Pancreas (tissue), 10 donors: ENCODE measurements around the gene ABR. TPM values are rescaled to one million over a fixed set of nuclear protein-coding genes. Genes with fewer than 3 reads are reported as not detected.

Experiments
- ATAC-seq, 4 donors: fragments of 200-7000 bp; cut with Tn5 transposase; one replicate each; pipeline versions ENCODE4 v1.8.0 to v1.9.1; 2020; ENCODE audit warnings: mild to moderate bottlenecking in 4 of 4, moderate library complexity in 4 of 4
- DNase-seq, 6 donors: peaks; one replicate each; pipeline ENCODE4 v3.0.0-alpha.2; 2020
- FAIRE-seq: peaks from 2 replicates; lab custom pipeline; 2012; peaks lifted over from hg19 to GRCh38; lab: Jason Lieb, UNC
- H3K27ac ChIP-seq, 4 donors: fragments of 200-600 bp; sonication (generic); 1 replicate in 3 of 4; 2 replicates in 1 of 4; pipeline versions ENCODE4 v1.5.0 to v1.8.0; 2020
- H3K27me3 ChIP-seq, 4 donors: fragments of 200-600 bp; one replicate each; pipeline ENCODE4 v1.8.0; 2021
- H3K36me3 ChIP-seq, 3 donors: fragments of 200-600 bp; sonication (generic) in 1 of 3; one replicate each; pipeline versions ENCODE4 v1.5.0 to v1.8.0; 2020 to 2021
- H3K4me1 ChIP-seq, 3 donors: fragments of 200-600 bp; one replicate each; pipeline ENCODE4 v1.8.0; 2021
- H3K4me3 ChIP-seq, 4 donors: fragments of 200-600 bp; sonication (generic) in 2 of 4; one replicate each; pipeline versions ENCODE4 v1.5.0 to v1.8.0; 2020 to 2021
- H3K9me3 ChIP-seq, 4 donors: fragments of 200-600 bp; one replicate each; pipeline ENCODE4 v1.8.0; 2021
- WGBS, 2 donors: extraction: QIAGEN DNeasy Blood & Tissue Kit; methylation state at CpG; one replicate each; pipeline ENCODE4 v1.1.7; 2013; 5-methylcytosine and 5-hydroxymethylcytosine counted together
- intact Hi-C, 3 donors: fragments of 100-400 bp; cut with DNase I; formaldehyde crosslinking; loops; one replicate each; pipeline versions ENCODE4 v1.11.1 to v1.14.2; 2022
- polyA plus RNA-seq, 2 donors: library from polyadenylated mRNA; stranded (reverse); fragments of 200-250 nt; gene quantifications; one replicate each; pipeline ENCODE4 v1.2.3, GENCODE V29; 2013
- total RNA-seq, 6 donors: library from RNA; stranded (reverse); fragmentation: NEBNext Ultra II Directional in 4 of 6; extraction: Animal tissue kit (Norgen Biotek cat#: 25700) in 4 of 6; gene quantifications; one replicate each; pipeline versions ENCODE4 v1.2.1 to v1.2.4, GENCODE V29; 2021 to 2023
- TF ChIP-seq, protein P1 (sequence below), 4 donors: fragments of 200-600 bp; sonication (generic) in 3 of 4; IDR thresholded peaks; one replicate each; pipeline versions ENCODE4 v1.5.0 to v1.8.0; 2021; ENCODE audit warnings: antibody characterized with exemption in 4 of 4
- donor health status: healthy with polysubstance abuse.
- donor health status: DM: no; HTN: no; CAD: no; lungs with moderate emphysema.
- donor health status: DM: no; HTN: no; CAD: no.
- donor health status: control.
- donor health status: control.
- donor health status: Bipolar disorder and iron deficiency.
- donor health status: DM: yes; HTN: yes; CAD: no.
- donor health status: DM: no; HTN: no; CAD: no.
- donor health status: DM: no; HTN: no; CAD: no.
- donor health status: DM: yes; HTN: yes; CAD: no.

ABR gene
- total and polyA plus RNA-seq, 8 donors, result 15.4 to 65.7 (median 28.4) TPM

DNA sequence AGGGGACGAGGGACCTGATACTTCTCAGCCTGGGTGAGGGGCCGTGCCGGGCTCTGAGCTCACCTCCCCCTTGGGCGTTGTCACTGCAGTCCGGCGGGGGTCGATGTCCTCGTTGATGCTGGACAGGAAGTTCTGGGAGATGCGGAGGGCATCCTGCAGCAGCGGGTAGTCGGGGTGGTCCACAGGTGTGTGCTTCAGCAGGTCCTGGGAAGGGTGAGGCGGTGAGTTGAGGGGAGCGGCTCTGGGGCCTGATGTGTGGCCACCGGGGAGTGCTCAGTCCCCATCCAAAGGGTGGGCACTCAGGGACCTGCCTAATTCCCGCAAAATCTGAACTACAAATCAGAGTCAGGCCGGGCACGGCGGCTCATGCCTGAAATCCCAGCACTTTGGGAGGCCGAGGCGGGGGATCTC, 107.2 kb downstream of the ABR start:
- FAIRE-seq, result no peak

DNA sequence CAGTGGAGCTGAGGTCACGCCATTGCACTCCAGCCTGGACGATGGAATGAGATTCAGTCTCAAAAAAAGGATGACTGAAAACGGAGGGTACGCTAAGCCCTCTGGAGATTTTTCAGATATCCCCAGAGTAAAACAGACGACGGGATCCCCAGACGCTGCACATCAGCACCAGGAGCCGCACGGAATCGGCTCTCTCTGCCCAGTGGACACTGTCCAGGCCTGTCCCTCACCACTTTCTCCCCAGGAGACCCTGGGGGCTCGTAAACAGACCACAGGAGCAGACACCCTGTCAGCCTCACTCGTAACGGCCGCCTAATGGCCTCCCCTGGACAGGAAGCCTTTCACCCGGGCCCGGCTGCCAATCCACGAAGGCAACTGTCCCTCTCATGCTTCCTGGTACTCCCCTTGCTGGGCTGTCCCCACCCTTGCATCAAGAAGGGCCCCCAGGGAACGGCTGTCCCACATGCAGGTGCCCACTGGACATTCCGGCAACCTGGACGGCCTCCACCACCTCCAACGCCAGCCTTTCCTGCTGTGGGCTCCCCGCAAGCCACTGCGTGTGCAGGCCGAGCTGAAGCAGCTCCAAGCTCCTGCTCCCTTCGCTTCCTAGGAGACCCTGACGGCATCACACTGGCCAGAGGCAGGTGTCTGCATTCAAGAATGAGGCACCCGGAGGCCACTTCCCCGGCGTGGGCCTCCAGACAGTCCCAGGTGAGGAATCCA, 108.5 kb downstream of the ABR start:
- H3K9me3 ChIP-seq, result no peaks in the 10 kb centered on the region
- H3K27ac ChIP-seq, result no peak overlapping the region
- no peaks in the 10 kb centered on the region for H3K27me3 ChIP-seq
- intact Hi-C loops, result no loop called here
- no peak overlapping the region for H3K4me3 ChIP-seq
- DNase-seq (peak in 2 of 6 donors; percentile 15 to 47), FAIRE-seq (no peak), ATAC-seq (no peak)
- TF ChIP-seq, protein P1, sequence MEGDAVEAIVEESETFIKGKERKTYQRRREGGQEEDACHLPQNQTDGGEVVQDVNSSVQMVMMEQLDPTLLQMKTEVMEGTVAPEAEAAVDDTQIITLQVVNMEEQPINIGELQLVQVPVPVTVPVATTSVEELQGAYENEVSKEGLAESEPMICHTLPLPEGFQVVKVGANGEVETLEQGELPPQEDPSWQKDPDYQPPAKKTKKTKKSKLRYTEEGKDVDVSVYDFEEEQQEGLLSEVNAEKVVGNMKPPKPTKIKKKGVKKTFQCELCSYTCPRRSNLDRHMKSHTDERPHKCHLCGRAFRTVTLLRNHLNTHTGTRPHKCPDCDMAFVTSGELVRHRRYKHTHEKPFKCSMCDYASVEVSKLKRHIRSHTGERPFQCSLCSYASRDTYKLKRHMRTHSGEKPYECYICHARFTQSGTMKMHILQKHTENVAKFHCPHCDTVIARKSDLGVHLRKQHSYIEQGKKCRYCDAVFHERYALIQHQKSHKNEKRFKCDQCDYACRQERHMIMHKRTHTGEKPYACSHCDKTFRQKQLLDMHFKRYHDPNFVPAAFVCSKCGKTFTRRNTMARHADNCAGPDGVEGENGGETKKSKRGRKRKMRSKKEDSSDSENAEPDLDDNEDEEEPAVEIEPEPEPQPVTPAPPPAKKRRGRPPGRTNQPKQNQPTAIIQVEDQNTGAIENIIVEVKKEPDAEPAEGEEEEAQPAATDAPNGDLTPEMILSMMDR (IDR thresholded peaks at IDR 0.05), result no peak
- 83 to 93% methylated on average over 29 of the region's 29 CpGs for WGBS, 2 donors
- H3K36me3 ChIP-seq, result no peaks in the 10 kb centered on the region
- no peaks in the 10 kb centered on the region for H3K4me1 ChIP-seq

More for the DNA sequence above, 107.2 kb downstream of the ABR start:
- TF ChIP-seq, protein P1 (IDR thresholded peaks at IDR 0.05), result no peak
- Histone ChIP-seq H3K27ac (no peak overlapping the region), H3K9me3 (no peaks in the 10 kb centered on the region), H3K36me3 (no peaks in the 10 kb centered on the region), H3K4me3 (no peak overlapping the region), H3K27me3 (no peaks in the 10 kb centered on the region), H3K4me1 (no peaks in the 10 kb centered on the region)
- WGBS, 2 donors, result 86 to 90% methylated on average over 20 of the region's 20 CpGs
- ATAC-seq, result no peak
- peak in 1 of 6 donors; percentile 58 for DNase-seq
- intact Hi-C loops, result no loop called here

DNA sequence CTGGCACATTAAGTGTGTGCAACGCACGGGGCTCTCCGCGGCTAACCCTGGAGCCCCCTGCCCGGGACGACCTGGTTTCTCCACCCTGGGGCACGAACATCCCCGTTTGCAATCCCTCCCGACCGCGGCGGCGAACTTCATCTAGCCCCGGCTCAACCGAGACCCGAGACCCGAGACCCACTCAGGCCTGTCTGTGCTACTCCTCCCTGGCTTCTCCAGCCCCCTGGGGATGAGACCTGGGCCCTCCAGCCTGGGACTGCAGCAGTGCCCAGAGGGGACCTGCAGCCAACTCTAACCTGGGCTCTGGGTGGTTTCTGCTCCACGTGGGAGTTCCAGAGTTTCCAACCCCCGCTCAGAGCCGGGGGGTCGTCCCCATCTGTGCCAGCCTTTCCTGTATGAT, 109.4 kb downstream of the ABR start:
- ATAC-seq (no peak), DNase-seq (peak in 2 of 6 donors; percentile 14 to 65), FAIRE-seq (no peak)
- H3K4me1 ChIP-seq, result no peaks in the 10 kb centered on the region
- H3K27ac ChIP-seq, result no peak overlapping the region
- intact Hi-C loops, result no loop called here
- no peaks in the 10 kb centered on the region for H3K36me3 ChIP-seq
- no peak overlapping the region for H3K4me3 ChIP-seq
- no peaks in the 10 kb centered on the region for H3K9me3 ChIP-seq
- TF ChIP-seq, protein P1 (IDR thresholded peaks at IDR 0.05), result no peak
- no peaks in the 10 kb centered on the region for H3K27me3 ChIP-seq
- 81 to 90% methylated on average over 21 of the region's 21 CpGs for WGBS, 2 donors

DNA sequence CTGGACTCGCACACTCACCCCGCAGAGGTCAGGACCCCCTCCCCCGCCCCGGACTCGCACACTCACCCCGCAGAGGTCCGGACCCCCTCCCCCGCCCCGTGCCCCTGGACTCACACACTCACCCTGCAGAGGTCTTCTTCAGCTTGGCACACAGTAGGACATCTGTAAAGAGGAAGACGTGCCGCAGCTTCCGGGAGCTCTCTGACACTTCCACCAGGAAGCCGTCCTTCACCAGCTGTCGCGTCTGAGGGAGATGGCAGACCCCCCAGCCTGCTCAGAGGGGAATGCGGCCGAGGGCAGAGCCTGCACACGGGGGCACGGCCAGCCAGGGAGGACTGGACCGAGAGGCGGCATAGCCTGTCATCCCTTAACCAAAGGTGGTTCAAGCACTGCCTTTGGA, 109.9 kb downstream of the ABR start:
- intact Hi-C loops, result no loop called here
- no peaks in the 10 kb centered on the region for H3K4me1 ChIP-seq
- TF ChIP-seq, protein P1 (IDR thresholded peaks at IDR 0.05), result no peak
- WGBS, 2 donors, result 78 to 89% methylated on average over 19 to 21 of the region's 21 CpGs
- no peak for ATAC-seq
- DNase-seq, result peak in 1 of 6 donors; percentile 55
- H3K4me3 ChIP-seq, result no peak overlapping the region
- H3K27me3 ChIP-seq, result no peaks in the 10 kb centered on the region
- no peak overlapping the region for H3K27ac ChIP-seq
- no peak for FAIRE-seq
- H3K9me3 ChIP-seq, result no peaks in the 10 kb centered on the region
- H3K36me3 ChIP-seq, result no peaks in the 10 kb centered on the region

DNA sequence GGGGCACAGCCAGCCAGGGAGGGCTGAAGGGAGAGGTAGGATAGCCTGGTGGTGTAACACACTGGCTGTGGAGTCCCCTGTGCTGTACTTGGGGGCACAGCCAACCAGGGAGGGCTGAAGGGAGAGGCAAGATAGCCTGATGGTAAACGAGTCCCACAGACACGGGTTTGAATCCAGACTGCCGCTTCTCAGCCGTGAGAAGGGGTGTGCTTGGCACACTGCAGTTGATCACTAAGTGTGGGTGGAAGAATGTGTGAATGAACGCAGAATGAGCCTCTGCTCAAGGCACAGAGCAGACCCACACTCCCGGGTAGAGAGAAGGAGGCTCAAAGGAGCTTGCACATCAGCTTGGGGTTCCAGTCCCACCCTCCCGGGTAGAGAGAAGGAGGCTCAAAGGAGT, 111.4 kb downstream of the ABR start:
- H3K4me1 ChIP-seq, result no peaks in the 10 kb centered on the region
- ATAC-seq (no peak), FAIRE-seq (no peak), DNase-seq (peak in 1 of 6 donors; percentile 19)
- H3K9me3 ChIP-seq, result no peaks in the 10 kb centered on the region
- H3K4me3 ChIP-seq, result no peak overlapping the region
- no peaks in the 10 kb centered on the region for H3K27me3 ChIP-seq
- TF ChIP-seq, protein P1 (IDR thresholded peaks at IDR 0.05), result no peak
- 74 to 89% methylated on average over 7 of the region's 7 CpGs for WGBS, 2 donors
- intact Hi-C loops, result no loop called here
- H3K27ac ChIP-seq, result no peak overlapping the region
- no peaks in the 10 kb centered on the region for H3K36me3 ChIP-seq
